Adrenal gland (tissue), 5 donors: ENCODE measurements around the gene UAP1.

Source experiments
- CTCF ChIP-seq, 6 experiments: fragments of 450-650 bp in 4 of 6; fragments of 200-600 bp in 2 of 6; sonication (generic) in 1 of 6; IDR thresholded peaks; 1 replicate in 5 of 6; 2 replicates in 1 of 6; pipeline versions ENCODE4 v1.5.1 to v1.8.0; 2016 to 2021; ENCODE audit warnings: antibody characterized with exemption in 6 of 6, mild to moderate bottlenecking in 2 of 6, moderate library complexity in 1 of 6
- POLR2A ChIP-seq, 2 donors: fragments of 450-650 bp; IDR thresholded peaks; one replicate each; pipeline ENCODE4 v1.6.1; 2017; ENCODE audit warnings: antibody characterized with exemption in 2 of 2, mild to moderate bottlenecking in 2 of 2, moderate library complexity in 1 of 2
- donor health status: DM: no; HTN: no; CAD: no.

GRCh38 chr1:162631546-162632191 lies 70.1 kb downstream of the UAP1 start:
- TF ChIP-seq CTCF (IDR thresholded peaks at IDR 0.05), result no peak
- TF ChIP-seq POLR2A (IDR thresholded peaks at IDR 0.05), result peak in 1 of 2 donors; percentile 79
